Tibial nerve (tissue), 3 donors: ENCODE measurements around the gene ATAD3A.
A peak's percentile ranks its signal among the peaks of the same experiment; 100 is the strongest.

Experiments used
- CTCF ChIP-seq, 5 experiments: fragments of 200-600 bp in 3 of 5; fragments of 450-650 bp in 2 of 5; sonication (generic) in 3 of 5; IDR thresholded peaks; one replicate each; pipeline ENCODE4 v1.5.1; 2016 to 2019; ENCODE audit warnings: antibody characterized with exemption in 5 of 5, mild to moderate bottlenecking in 3 of 5, moderate library complexity in 2 of 5
- POLR2A ChIP-seq, 2 donors: fragments of 450-650 bp; IDR thresholded peaks; one replicate each; pipeline ENCODE4 v1.6.1; 2017; ENCODE audit warnings: antibody characterized with exemption in 2 of 2, mild to moderate bottlenecking in 2 of 2, moderate library complexity in 2 of 2

- TF ChIP-seq CTCF (IDR thresholded peaks at IDR 0.05) (peak in 2 of 5 experiments; percentile 23 to 38), POLR2A (IDR thresholded peaks at IDR 0.05) (peak in 1 of 2 donors; percentile 33)
Measured at GRCh38 chr1:1471389-1472052, 40.4 kb upstream of the ATAD3A start, which contains the start of gene ATAD3B.
